ENCODE data around the gene TERF2IP. TPM values are rescaled to one million over a fixed set of nuclear protein-coding genes. Genes with fewer than 3 reads are reported as not detected.

The TERF2IP gene
- total RNA-seq, 4 donors from 2014 or later = 87.0 to 127 (median 120) TPM

DNA sequence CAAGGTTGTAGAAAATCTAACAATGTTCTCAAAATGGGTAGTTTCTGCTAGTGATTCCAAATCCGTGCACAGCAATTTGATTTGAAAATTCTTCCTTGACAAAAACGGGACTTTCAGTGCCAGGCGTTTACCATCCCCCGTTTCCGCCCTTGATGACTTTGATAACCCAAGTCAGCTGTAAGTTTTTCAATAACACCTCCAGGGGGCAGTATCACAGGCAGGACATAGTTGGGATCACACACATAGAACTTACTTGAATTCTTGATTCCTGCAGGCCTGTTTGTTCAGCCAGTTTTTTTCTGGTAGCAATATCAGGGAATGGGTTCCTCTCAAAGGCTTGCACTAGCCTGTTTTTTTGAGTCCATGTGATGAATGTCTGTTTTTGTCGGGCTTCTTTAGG is 48.1 kb downstream of the TERF2IP start:
- Histone ChIP-seq H3K27ac (no peak overlapping the region), H3K9me3 (no peaks in the 10 kb centered on the region), H3K36me3 (no peaks in the 10 kb centered on the region), H3K4me1 (no peaks in the 10 kb centered on the region), H3K27me3 (no peaks in the 10 kb centered on the region), H3K4me3 (no peak overlapping the region)
- TF ChIP-seq, protein P1, sequence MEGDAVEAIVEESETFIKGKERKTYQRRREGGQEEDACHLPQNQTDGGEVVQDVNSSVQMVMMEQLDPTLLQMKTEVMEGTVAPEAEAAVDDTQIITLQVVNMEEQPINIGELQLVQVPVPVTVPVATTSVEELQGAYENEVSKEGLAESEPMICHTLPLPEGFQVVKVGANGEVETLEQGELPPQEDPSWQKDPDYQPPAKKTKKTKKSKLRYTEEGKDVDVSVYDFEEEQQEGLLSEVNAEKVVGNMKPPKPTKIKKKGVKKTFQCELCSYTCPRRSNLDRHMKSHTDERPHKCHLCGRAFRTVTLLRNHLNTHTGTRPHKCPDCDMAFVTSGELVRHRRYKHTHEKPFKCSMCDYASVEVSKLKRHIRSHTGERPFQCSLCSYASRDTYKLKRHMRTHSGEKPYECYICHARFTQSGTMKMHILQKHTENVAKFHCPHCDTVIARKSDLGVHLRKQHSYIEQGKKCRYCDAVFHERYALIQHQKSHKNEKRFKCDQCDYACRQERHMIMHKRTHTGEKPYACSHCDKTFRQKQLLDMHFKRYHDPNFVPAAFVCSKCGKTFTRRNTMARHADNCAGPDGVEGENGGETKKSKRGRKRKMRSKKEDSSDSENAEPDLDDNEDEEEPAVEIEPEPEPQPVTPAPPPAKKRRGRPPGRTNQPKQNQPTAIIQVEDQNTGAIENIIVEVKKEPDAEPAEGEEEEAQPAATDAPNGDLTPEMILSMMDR (IDR thresholded peaks at IDR 0.05) = no peak
- TF ChIP-seq EP300 (IDR thresholded peaks at IDR 0.05) = no peak
- no peak for TF ChIP-seq POLR2A (IDR thresholded peaks at IDR 0.05)
- no peak for DNase-seq (ENCODE audit: low spot score in 2 of 2)
- 85 to 88% methylated on average over 6 of the region's 6 CpGs for WGBS, 2 donors

DNA sequence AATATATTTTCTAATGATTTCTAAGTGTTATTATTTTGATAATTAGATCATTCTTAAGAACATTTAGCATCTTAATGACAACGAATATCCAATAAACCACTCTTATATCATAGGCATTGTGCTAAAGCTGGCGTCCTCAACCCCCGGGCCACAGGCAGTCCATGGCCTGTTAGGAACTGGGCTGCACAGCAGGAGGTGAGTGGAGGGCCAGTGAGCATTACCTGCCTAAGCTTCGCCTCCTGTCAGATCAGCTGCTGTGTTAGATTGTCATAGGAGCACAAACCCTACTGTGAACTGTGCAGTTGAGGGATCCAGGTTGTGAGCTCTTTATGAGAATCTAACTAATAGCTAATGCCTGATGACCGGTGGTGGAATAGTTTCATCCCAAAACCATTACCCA is 50.0 kb downstream of the TERF2IP start:
- Histone ChIP-seq H3K4me3 (no peak overlapping the region), H3K9me3 (no peaks in the 10 kb centered on the region), H3K27me3 (no peaks in the 10 kb centered on the region), H3K27ac (no peak overlapping the region), H3K36me3 (no peaks in the 10 kb centered on the region), H3K4me1 (no peaks in the 10 kb centered on the region)
- TF ChIP-seq EP300 (IDR thresholded peaks at IDR 0.05) (no peak), POLR2A (IDR thresholded peaks at IDR 0.05) (no peak)
- TF ChIP-seq, protein P1 (IDR thresholded peaks at IDR 0.05) = no peak
- 86 to 92% methylated on average over 5 of the region's 5 CpGs for WGBS, 2 donors
- no peak for DNase-seq (ENCODE audit: low spot score in 2 of 2)

DNA sequence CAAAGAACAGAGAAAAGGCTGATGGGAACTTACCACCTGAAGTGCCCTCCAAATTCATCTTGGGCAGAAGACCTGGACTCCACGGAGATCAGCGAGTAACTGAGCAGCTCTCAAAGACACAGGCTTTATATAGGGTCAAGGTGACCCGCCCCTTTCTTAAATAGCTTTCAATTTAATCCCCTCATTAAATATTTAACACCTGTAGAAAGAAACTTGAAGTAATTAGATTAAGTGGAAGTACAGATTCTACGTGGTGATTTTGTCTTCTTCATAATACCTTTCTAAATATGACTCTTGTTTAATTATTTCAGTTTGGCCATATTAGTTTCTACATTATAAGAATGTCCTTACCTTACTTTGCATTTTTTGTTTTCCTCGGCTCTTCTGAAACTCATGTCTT is 53.8 kb downstream of the TERF2IP start, which contains the start of gene DUXB:
TSS of gene DUXB (minus strand) at position 101 of the 400 bp plus-strand sequence. CDS start at position 58, 43 bp downstream.
- H3K9me3 ChIP-seq = no peaks in the 10 kb centered on the region

DNA sequence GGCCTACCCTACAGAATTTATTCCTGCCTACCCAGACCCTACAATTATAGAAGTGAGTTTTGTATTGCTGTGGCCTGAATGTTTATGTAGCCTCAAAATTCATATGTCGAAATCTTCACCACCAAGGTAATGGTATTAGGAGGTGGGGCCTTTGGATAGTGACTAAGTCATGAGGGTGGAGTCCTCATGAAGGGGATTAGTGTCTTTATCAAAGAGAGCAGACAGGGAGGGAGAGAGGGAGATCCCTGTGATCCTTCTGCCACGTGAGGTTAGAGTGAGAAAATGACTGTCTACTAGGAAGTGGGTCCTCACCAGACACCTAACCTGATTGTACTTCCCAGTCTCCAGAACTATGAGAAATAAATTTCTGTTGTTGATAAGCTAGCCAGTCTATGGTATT is 54.7 kb downstream of the TERF2IP start:
- H3K27ac ChIP-seq = no peak overlapping the region
- H3K9me3 ChIP-seq = no peaks in the 10 kb centered on the region
- WGBS, 2 donors = 80 to 86% methylated on average over 2 of the region's 2 CpGs
- no peak overlapping the region for H3K4me3 ChIP-seq
- no peak for TF ChIP-seq EP300 (IDR thresholded peaks at IDR 0.05)
- TF ChIP-seq, protein P1 (IDR thresholded peaks at IDR 0.05) = no peak
- no peak for TF ChIP-seq POLR2A (IDR thresholded peaks at IDR 0.05)
- H3K4me1 ChIP-seq = no peaks in the 10 kb centered on the region
- H3K36me3 ChIP-seq = peaks cover 0 to 5% (median 0%) of the 10 kb centered on the region in 3 donors
- H3K27me3 ChIP-seq = no peaks in the 10 kb centered on the region
- DNase-seq (ENCODE audit: low spot score in 2 of 2) = no peak

More for the DNA sequence above, 53.8 kb downstream of the TERF2IP start, which contains the start of gene DUXB:
- Histone ChIP-seq H3K27me3 (no peaks in the 10 kb centered on the region), H3K36me3 (peaks cover 0 to 5% (median 0%) of the 10 kb centered on the region in 3 donors), H3K4me3 (no peak within 1 kb of the TSS), H3K4me1 (no peaks in the 10 kb centered on the region), H3K27ac (no peak within 1 kb of the TSS)
- TF ChIP-seq EP300 (IDR thresholded peaks at IDR 0.05) = no peak
- TF ChIP-seq POLR2A (IDR thresholded peaks at IDR 0.05) = no peak
- 84 to 93% methylated on average over 5 of the region's 5 CpGs for WGBS, 2 donors
- DNase-seq (ENCODE audit: low spot score in 2 of 2) = no peak

DNA sequence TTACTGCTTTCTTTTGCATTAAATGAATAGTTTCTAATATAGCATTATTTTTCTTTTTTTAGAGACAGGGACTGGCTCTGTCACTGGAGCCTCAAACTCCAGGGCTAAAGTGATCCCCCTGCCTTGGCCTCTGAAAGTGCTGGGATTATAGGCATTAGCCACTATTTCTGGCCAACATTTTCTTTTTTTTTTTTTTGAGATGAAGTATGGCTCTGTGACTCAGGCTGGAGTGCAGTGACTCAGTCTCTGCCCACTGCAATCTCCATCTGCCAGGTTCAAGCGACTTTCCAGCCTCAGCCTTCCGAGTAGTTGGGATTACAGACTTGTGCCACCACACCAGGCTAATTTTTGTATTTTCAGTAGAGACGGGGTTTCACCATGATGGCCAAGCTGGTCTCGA is 55.7 kb downstream of the TERF2IP start:
- Histone ChIP-seq H3K27me3 (no peaks in the 10 kb centered on the region), H3K4me1 (no peaks in the 10 kb centered on the region)
- 90 to 92% methylated on average over 4 of the region's 4 CpGs for WGBS, 2 donors

More for the DNA sequence above, 55.7 kb downstream of the TERF2IP start:
- no peak for DNase-seq (ENCODE audit: low spot score in 2 of 2)
- Histone ChIP-seq H3K4me3 (no peak overlapping the region), H3K27ac (no peak overlapping the region), H3K36me3 (peaks cover 0 to 5% (median 0%) of the 10 kb centered on the region in 3 donors), H3K9me3 (no peaks in the 10 kb centered on the region)
- no peak for TF ChIP-seq EP300 (IDR thresholded peaks at IDR 0.05)

Small RNA genes within 50 kb of the gene (small RNA-seq; reads per million reads assigned to genes)
- gene RN7SL520P = not detected

Other genes with a start within 250 kb of the TERF2IP start
- 100 to 1,000 TPM in 1 of 4 donors, 10 to 100 TPM in 3; 35.6 to 120 (median 62.4) TPM for gene CFDP1, start 214.3 kb upstream of the TERF2IP start, total RNA-seq
- gene TMEM170A, start 183.1 kb upstream of the TERF2IP start, total RNA-seq = 10 to 100 TPM; 14.1 to 36.6 (median 21.8) TPM
- 1 to 10 TPM in 1 of 4 donors, under 1 TPM in 3; under 0.01 to 3.9 (median 0.40) TPM for gene CHST6, start 152.3 kb upstream of the TERF2IP start, total RNA-seq
- under 1 TPM in 1 of 4 donors, not detected in 3; 0.30 TPM for gene CHST5, start 111.7 kb upstream of the TERF2IP start, total RNA-seq
- 10 to 100 TPM; 10.3 to 14.5 (median 12.1) TPM for gene TMEM231, start 91.5 kb upstream of the TERF2IP start, total RNA-seq
- gene GABARAPL2, start 81.4 kb upstream of the TERF2IP start, total RNA-seq = 100 to 1,000 TPM in 2 of 4 donors, 10 to 100 TPM in 2; 93.1 to 135 (median 104) TPM
- 10 to 100 TPM; 31.4 to 75.9 (median 50.7) TPM for gene ADAT1, start 24.5 kb upstream of the TERF2IP start, total RNA-seq
- gene KARS1, start 108 bp upstream of the TERF2IP start, total RNA-seq = 100 to 1,000 TPM in 1 of 4 donors, 10 to 100 TPM in 3; 75.5 to 104 (median 93.5) TPM
- not detected for gene CPHXL2, start 29.2 kb downstream of the TERF2IP start, total RNA-seq
- not detected for gene DUXB, start 53.7 kb downstream of the TERF2IP start, total RNA-seq
- gene CPHXL, start 78.7 kb downstream of the TERF2IP start, total RNA-seq = not detected